ENCODE data around the gene GRM3. TPM values are rescaled to one million over a fixed set of nuclear protein-coding genes. Genes with fewer than 3 reads are reported as not detected.

GRM3 gene
- polyA plus RNA-seq, 4 donors: 0.10 to 0.27 TPM; not detected in 2

GRCh38 chr7:86665669-86666068, 22.0 kb downstream of the GRM3 start:
- Histone ChIP-seq H3K27ac (ENCODE audit: low read depth in 1 of 3, low read length in 2 of 3) (no peak overlapping the region), H3K9me3 (ENCODE audit: control insufficient read depth in 2 of 2, insufficient read depth in 1 of 2, low read depth in 1 of 2, low read length in 1 of 2) (no peaks in the 10 kb centered on the region), H3K4me3 (ENCODE audit: low read depth in 1 of 3, low read length in 3 of 3) (no peak overlapping the region), H3K4me1 (ENCODE audit: control insufficient read depth in 3 of 3, insufficient read depth in 2 of 3, low read depth in 1 of 3, low read length in 2 of 3) (no peaks in the 10 kb centered on the region), H3K36me3 (ENCODE audit: control insufficient read depth in 3 of 3, insufficient read depth in 2 of 3, low read depth in 1 of 3, low read length in 3 of 3) (no peaks in the 10 kb centered on the region), H3K27me3 (ENCODE audit: control insufficient read depth in 3 of 3, insufficient read depth in 3 of 3, low read length in 3 of 3) (no peaks in the 10 kb centered on the region)
- 46 to 53% (median 49%) methylated on average over 2 of the region's 2 CpGs for WGBS, 3 donors
- DNase-seq: no peak
- no peak for FAIRE-seq

DNA sequence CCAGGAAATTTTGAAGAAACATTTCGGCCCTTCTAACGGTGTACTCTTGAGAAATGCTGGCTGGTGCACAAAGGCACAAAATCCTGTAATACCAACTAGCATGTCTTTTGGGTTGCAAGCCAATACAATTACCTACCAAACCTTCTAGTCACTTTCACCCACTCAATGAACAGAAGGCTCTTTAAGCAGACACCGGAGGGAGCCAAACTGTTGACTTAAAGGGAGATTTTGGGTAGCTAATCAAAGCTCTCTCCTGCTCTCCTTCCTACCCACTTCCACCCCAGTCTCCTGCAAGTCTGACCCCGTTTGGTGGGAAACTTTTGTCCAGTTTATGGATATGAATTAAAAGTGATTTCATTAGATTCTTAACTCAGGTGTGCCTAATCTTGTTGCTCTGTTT, 24.0 kb downstream of the GRM3 start:
- Histone ChIP-seq H3K36me3 (ENCODE audit: control insufficient read depth in 3 of 3, insufficient read depth in 2 of 3, low read depth in 1 of 3, low read length in 3 of 3) (no peaks in the 10 kb centered on the region), H3K27ac (ENCODE audit: low read depth in 1 of 3, low read length in 2 of 3) (no peak overlapping the region), H3K4me3 (ENCODE audit: low read depth in 1 of 3, low read length in 3 of 3) (no peak overlapping the region), H3K4me1 (ENCODE audit: control insufficient read depth in 3 of 3, insufficient read depth in 2 of 3, low read depth in 1 of 3, low read length in 2 of 3) (no peaks in the 10 kb centered on the region), H3K27me3 (ENCODE audit: control insufficient read depth in 3 of 3, insufficient read depth in 3 of 3, low read length in 3 of 3) (no peaks in the 10 kb centered on the region), H3K9me3 (ENCODE audit: control insufficient read depth in 2 of 2, insufficient read depth in 1 of 2, low read depth in 1 of 2, low read length in 1 of 2) (no peaks in the 10 kb centered on the region)
- DNase-seq: no peak
- WGBS, 3 donors: 34 to 42% (median 39%) methylated on average over 4 of the region's 4 CpGs
- FAIRE-seq: no peak

DNA sequence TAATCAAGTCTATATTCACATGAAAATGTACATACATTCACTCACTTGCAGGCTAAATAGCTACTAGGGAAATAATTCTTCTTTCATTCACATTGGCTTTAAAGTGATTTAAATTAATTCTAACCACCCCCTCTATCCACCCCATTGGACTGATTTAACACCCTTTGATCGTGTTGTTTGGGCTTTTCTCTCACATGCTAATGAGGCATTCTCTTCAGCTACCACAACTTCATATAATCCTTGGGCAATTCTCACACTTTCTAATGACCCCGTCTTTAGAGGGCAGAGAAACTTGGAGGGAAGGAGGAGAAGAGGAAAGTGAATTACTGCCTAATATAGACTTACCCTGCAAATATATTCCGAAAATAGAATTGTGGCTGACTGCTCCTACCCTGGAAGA, 24.6 kb downstream of the GRM3 start:
- no peak overlapping the region for H3K27ac ChIP-seq (ENCODE audit: low read depth in 1 of 3, low read length in 2 of 3)

GRCh38 chr7:86687831-86688230, 44.1 kb downstream of the GRM3 start:
- Histone ChIP-seq H3K4me1 (ENCODE audit: control insufficient read depth in 3 of 3, insufficient read depth in 2 of 3, low read depth in 1 of 3, low read length in 2 of 3) (no peaks in the 10 kb centered on the region), H3K4me3 (ENCODE audit: low read depth in 1 of 3, low read length in 3 of 3) (no peak overlapping the region), H3K9me3 (ENCODE audit: control insufficient read depth in 2 of 2, insufficient read depth in 1 of 2, low read depth in 1 of 2, low read length in 1 of 2) (no peaks in the 10 kb centered on the region), H3K27ac (ENCODE audit: low read depth in 1 of 3, low read length in 2 of 3) (no peak overlapping the region), H3K36me3 (ENCODE audit: control insufficient read depth in 3 of 3, insufficient read depth in 2 of 3, low read depth in 1 of 3, low read length in 3 of 3) (no peaks in the 10 kb centered on the region), H3K27me3 (ENCODE audit: control insufficient read depth in 3 of 3, insufficient read depth in 3 of 3, low read length in 3 of 3) (no peaks in the 10 kb centered on the region)
- WGBS, 3 donors: 63 to 80% (median 73%) methylated on average over 1 of the region's 1 CpG
- DNase-seq: no peak
- FAIRE-seq: no peak

More for the DNA sequence above, 24.6 kb downstream of the GRM3 start:
- Histone ChIP-seq H3K4me3 (ENCODE audit: low read depth in 1 of 3, low read length in 3 of 3) (no peak overlapping the region), H3K9me3 (ENCODE audit: control insufficient read depth in 2 of 2, insufficient read depth in 1 of 2, low read depth in 1 of 2, low read length in 1 of 2) (no peaks in the 10 kb centered on the region), H3K4me1 (ENCODE audit: control insufficient read depth in 3 of 3, insufficient read depth in 2 of 3, low read depth in 1 of 3, low read length in 2 of 3) (no peaks in the 10 kb centered on the region), H3K27me3 (ENCODE audit: control insufficient read depth in 3 of 3, insufficient read depth in 3 of 3, low read length in 3 of 3) (no peaks in the 10 kb centered on the region), H3K36me3 (ENCODE audit: control insufficient read depth in 3 of 3, insufficient read depth in 2 of 3, low read depth in 1 of 3, low read length in 3 of 3) (no peaks in the 10 kb centered on the region)
- no peak for DNase-seq
- WGBS, 3 donors: 26 to 51% (median 39%) methylated on average over 3 of the region's 3 CpGs
- FAIRE-seq: no peak

DNA sequence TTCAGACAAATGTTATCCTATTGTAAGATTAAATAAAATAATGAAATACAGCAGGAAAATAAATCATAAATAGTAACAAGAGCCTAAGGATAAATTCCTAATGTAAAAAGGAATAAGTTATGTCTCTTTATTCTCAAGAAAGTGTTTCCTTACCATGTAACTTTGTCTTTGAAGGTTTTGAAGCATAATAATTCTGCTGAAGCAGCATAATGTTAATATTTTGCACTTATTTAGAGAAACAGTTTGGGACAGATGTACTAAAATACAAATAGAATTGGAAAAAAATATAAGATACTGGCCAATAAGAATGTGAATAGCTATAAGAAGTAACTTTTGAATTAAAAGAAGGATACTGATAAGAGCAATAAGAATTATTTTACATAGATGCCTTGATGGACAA, 45.7 kb downstream of the GRM3 start:
- no peak for FAIRE-seq
- Histone ChIP-seq H3K4me3 (ENCODE audit: low read depth in 1 of 3, low read length in 3 of 3) (no peak overlapping the region), H3K9me3 (ENCODE audit: control insufficient read depth in 2 of 2, insufficient read depth in 1 of 2, low read depth in 1 of 2, low read length in 1 of 2) (no peaks in the 10 kb centered on the region), H3K27me3 (ENCODE audit: control insufficient read depth in 3 of 3, insufficient read depth in 3 of 3, low read length in 3 of 3) (no peaks in the 10 kb centered on the region), H3K27ac (ENCODE audit: low read depth in 1 of 3, low read length in 2 of 3) (no peak overlapping the region), H3K4me1 (ENCODE audit: control insufficient read depth in 3 of 3, insufficient read depth in 2 of 3, low read depth in 1 of 3, low read length in 2 of 3) (no peaks in the 10 kb centered on the region), H3K36me3 (ENCODE audit: control insufficient read depth in 3 of 3, insufficient read depth in 2 of 3, low read depth in 1 of 3, low read length in 3 of 3) (no peaks in the 10 kb centered on the region)
- no peak for DNase-seq

DNA sequence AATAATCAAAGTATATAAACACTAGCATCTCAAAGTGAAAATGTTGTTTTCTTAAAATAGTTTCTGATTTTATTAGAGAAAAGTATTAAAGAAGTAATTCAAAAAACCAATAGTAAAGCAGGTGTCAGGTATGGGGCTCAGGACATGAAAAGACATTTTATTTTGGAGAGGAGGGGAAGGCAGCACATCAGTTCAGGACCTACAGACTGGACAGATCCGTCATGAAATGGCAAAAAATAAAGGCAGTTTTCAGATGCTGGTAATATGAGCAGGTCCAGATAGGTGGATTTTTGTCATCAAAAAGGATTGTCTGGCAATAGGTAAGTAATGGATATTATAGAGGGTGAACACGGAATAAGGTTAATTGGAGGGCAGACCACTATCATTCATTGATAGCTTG, 49.0 kb downstream of the GRM3 start:
- Histone ChIP-seq H3K9me3 (ENCODE audit: control insufficient read depth in 2 of 2, insufficient read depth in 1 of 2, low read depth in 1 of 2, low read length in 1 of 2) (no peaks in the 10 kb centered on the region), H3K4me3 (ENCODE audit: low read depth in 1 of 3, low read length in 3 of 3) (no peak overlapping the region), H3K27ac (ENCODE audit: low read depth in 1 of 3, low read length in 2 of 3) (no peak overlapping the region), H3K36me3 (ENCODE audit: control insufficient read depth in 3 of 3, insufficient read depth in 2 of 3, low read depth in 1 of 3, low read length in 3 of 3) (no peaks in the 10 kb centered on the region), H3K4me1 (ENCODE audit: control insufficient read depth in 3 of 3, insufficient read depth in 2 of 3, low read depth in 1 of 3, low read length in 2 of 3) (no peaks in the 10 kb centered on the region), H3K27me3 (ENCODE audit: control insufficient read depth in 3 of 3, insufficient read depth in 3 of 3, low read length in 3 of 3) (no peaks in the 10 kb centered on the region)
- 67 to 79% (median 74%) methylated on average over 2 of the region's 2 CpGs for WGBS, 3 donors
- FAIRE-seq (no peak), DNase-seq (no peak)

DNA sequence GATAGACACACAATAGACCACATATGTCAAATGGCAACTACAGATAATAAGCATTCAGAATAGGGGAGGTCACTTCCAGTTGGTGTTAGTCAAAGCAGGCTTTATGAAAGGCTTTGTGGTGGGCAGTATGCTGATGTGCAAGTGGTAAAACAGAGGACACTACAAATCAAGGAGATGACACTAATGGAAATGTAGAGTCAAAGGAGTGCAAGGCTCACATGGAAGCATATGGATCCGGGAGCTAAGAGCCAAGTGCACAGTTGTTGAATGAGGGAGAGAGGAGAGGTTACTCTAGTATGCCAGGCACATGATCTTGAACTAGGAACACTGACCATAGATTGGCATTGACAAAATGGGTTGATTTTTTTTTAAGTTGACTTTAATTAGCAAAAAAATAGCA, 62.7 kb downstream of the GRM3 start:
- H3K36me3 ChIP-seq (ENCODE audit: control insufficient read depth in 3 of 3, insufficient read depth in 2 of 3, low read depth in 1 of 3, low read length in 3 of 3): no peaks in the 10 kb centered on the region
- FAIRE-seq: no peak
- no peaks in the 10 kb centered on the region for H3K27me3 ChIP-seq (ENCODE audit: control insufficient read depth in 3 of 3, insufficient read depth in 3 of 3, low read length in 3 of 3)
- no peak overlapping the region for H3K4me3 ChIP-seq (ENCODE audit: low read depth in 1 of 3, low read length in 3 of 3)
- no peak overlapping the region for H3K27ac ChIP-seq (ENCODE audit: low read depth in 1 of 3, low read length in 2 of 3)
- H3K4me1 ChIP-seq (ENCODE audit: control insufficient read depth in 3 of 3, insufficient read depth in 2 of 3, low read depth in 1 of 3, low read length in 2 of 3): no peaks in the 10 kb centered on the region
- DNase-seq: no peak
- H3K9me3 ChIP-seq (ENCODE audit: control insufficient read depth in 2 of 2, insufficient read depth in 1 of 2, low read depth in 1 of 2, low read length in 1 of 2): no peaks in the 10 kb centered on the region
- 68 to 80% (median 71%) methylated on average over 1 of the region's 1 CpG for WGBS, 3 donors

DNA sequence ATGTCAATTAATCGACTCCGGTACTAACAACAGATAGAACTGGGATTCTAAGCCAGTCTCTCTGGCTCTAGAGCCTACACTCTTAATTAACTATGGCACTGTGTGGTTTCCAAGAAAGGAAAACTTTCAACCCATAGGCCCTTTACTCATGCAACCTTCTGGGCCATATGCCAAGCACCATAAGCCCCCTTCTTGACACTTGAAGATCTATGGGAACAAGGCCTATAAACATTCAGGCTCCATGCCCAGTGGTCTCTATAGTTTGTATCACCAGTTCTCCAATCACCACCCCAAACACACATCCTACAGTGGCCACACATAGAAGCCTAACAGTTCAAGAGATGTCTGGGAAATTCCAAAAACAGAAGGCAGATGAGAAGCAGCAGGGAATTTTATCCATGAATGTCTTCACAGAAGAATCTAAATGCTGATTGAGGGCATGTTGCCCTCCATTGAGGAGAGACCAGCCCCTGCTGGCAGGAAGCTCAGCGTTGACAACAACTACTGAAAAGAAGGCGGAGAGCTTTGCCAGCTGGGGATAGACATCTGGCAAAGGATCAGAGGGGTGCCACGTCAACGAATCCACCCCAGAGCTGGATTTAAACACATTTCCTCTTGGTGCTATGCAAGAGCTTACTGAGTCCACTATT, 64.4 kb downstream of the GRM3 start:
- Histone ChIP-seq H3K27me3 (ENCODE audit: control insufficient read depth in 3 of 3, insufficient read depth in 3 of 3, low read length in 3 of 3) (no peaks in the 10 kb centered on the region), H3K36me3 (ENCODE audit: control insufficient read depth in 3 of 3, insufficient read depth in 2 of 3, low read depth in 1 of 3, low read length in 3 of 3) (no peaks in the 10 kb centered on the region), H3K9me3 (ENCODE audit: control insufficient read depth in 2 of 2, insufficient read depth in 1 of 2, low read depth in 1 of 2, low read length in 1 of 2) (no peaks in the 10 kb centered on the region), H3K4me3 (ENCODE audit: low read depth in 1 of 3, low read length in 3 of 3) (no peak overlapping the region), H3K4me1 (ENCODE audit: control insufficient read depth in 3 of 3, insufficient read depth in 2 of 3, low read depth in 1 of 3, low read length in 2 of 3) (no peaks in the 10 kb centered on the region), H3K27ac (ENCODE audit: low read depth in 1 of 3, low read length in 2 of 3) (no peak overlapping the region)
- no peak for FAIRE-seq
- WGBS, 3 donors: 62 to 70% (median 64%) methylated on average over 6 of the region's 6 CpGs
- no peak for DNase-seq

DNA sequence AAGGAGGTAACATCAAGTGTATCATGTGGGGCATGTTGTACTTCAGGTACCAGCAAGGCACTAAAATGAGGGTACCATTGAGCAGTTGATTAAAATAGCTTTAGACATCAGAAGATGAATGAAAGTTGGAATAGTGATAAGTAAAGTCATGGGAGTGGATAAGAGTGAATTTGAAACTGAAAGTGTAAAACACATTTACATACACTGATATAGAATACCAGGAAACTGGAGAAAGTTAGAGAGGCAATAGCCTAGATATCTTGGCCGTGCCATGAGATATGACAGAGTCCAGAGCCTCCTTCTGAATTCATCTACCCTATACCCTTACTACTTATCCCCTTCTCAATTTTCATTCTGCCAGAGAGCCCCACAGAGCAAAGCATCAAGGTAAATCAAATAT, 76.6 kb downstream of the GRM3 start:
- Histone ChIP-seq H3K36me3 (ENCODE audit: control insufficient read depth in 3 of 3, insufficient read depth in 2 of 3, low read depth in 1 of 3, low read length in 3 of 3) (no peaks in the 10 kb centered on the region), H3K4me1 (ENCODE audit: control insufficient read depth in 3 of 3, insufficient read depth in 2 of 3, low read depth in 1 of 3, low read length in 2 of 3) (no peaks in the 10 kb centered on the region), H3K9me3 (ENCODE audit: control insufficient read depth in 2 of 2, insufficient read depth in 1 of 2, low read depth in 1 of 2, low read length in 1 of 2) (no peaks in the 10 kb centered on the region), H3K4me3 (ENCODE audit: low read depth in 1 of 3, low read length in 3 of 3) (no peak overlapping the region), H3K27me3 (ENCODE audit: control insufficient read depth in 3 of 3, insufficient read depth in 3 of 3, low read length in 3 of 3) (no peaks in the 10 kb centered on the region), H3K27ac (ENCODE audit: low read depth in 1 of 3, low read length in 2 of 3) (no peak overlapping the region)
- WGBS, 3 donors: 21 to 53% (median 44%) methylated on average over 1 of the region's 1 CpG
- FAIRE-seq: no peak
- no peak for DNase-seq

All from small intestine (tissue), 7 donors.